NCI-H2171 treated with DMSO at 0.1 percent for 48 hours (cell line): ENCODE measurements around the gene PROM1.

Source experiments
- DNase-seq: peaks from one replicate; lab custom pipeline; 2025; lab: John Stamatoyannopoulos, UW

Gene PROM1

GRCh38 chr4:15983610-15984009 is 100.2 kb downstream of the PROM1 start:
- no peak for DNase-seq

- DNase-seq, result no peak
Observed at GRCh38 chr4:15982842-15983524, 100.8 kb downstream of the PROM1 start.

- DNase-seq, result no peak
Observed at GRCh38 chr4:15976456-15977447, 107.1 kb downstream of the PROM1 start.

- no peak for DNase-seq
Observed at GRCh38 chr4:15971068-15971801, 112.6 kb downstream of the PROM1 start.

GRCh38 chr4:15968551-15969300 is 115.1 kb downstream of the PROM1 start:
- no peak for DNase-seq

GRCh38 chr4:15965325-15965724 is 118.5 kb downstream of the PROM1 start:
- no peak for DNase-seq

GRCh38 chr4:15964159-15964558 is 119.7 kb downstream of the PROM1 start:
- DNase-seq, result no peak

- no peak for DNase-seq
Observed at GRCh38 chr4:15963576-15963975, 120.2 kb downstream of the PROM1 start.

GRCh38 chr4:15963001-15963451 is 120.8 kb downstream of the PROM1 start, which contains the start of gene FGFBP2:
TSS of gene FGFBP2 (minus strand) at chr4:15963175. CDS start at chr4:15963129, 46 bp downstream.
- no peak for DNase-seq

- no peak for DNase-seq
Observed at GRCh38 chr4:15961781-15962510, 121.9 kb downstream of the PROM1 start.

- DNase-seq, result no peak
Observed at GRCh38 chr4:15958562-15958961, 125.3 kb downstream of the PROM1 start.

GRCh38 chr4:15956179-15956850 is 127.5 kb downstream of the PROM1 start:
- DNase-seq, result peak; percentile 22

- DNase-seq, result no peak
Observed at GRCh38 chr4:15955670-15956069, 128.2 kb downstream of the PROM1 start.

- DNase-seq, result no peak
Observed at GRCh38 chr4:15953625-15954024, 130.2 kb downstream of the PROM1 start.

GRCh38 chr4:15951781-15952180 is 132.0 kb downstream of the PROM1 start:
- DNase-seq, result no peak

GRCh38 chr4:15948826-15949225 is 135.0 kb downstream of the PROM1 start:
- DNase-seq, result no peak

- DNase-seq, result no peak
Observed at GRCh38 chr4:15947684-15948083, 136.1 kb downstream of the PROM1 start.

GRCh38 chr4:15945516-15945915 is 138.3 kb downstream of the PROM1 start:
- DNase-seq, result no peak

- no peak for DNase-seq
Observed at GRCh38 chr4:15944895-15945294, 138.9 kb downstream of the PROM1 start.

- no peak for DNase-seq
Observed at GRCh38 chr4:15942283-15942682, 141.5 kb downstream of the PROM1 start.
